Measurements from ENCODE around the gene DLGAP1. TPM values are rescaled to one million over a fixed set of nuclear protein-coding genes. Genes with fewer than 3 reads are reported as not detected.

The DLGAP1 gene
- total RNA-seq, 6 experiments from 2014 or later, result 0.19 to 1.3 (median 0.62) TPM

- peak; percentile 97 for DNase-seq
- Mint-ChIP-seq H3K27me3 (ENCODE audit: insufficient read depth) (peaks cover 2% of the 10 kb centered on the region), H3K4me1 (ENCODE audit: low read depth) (peaks cover 32% of the 10 kb centered on the region), H3K4me3 (peak overlapping the region; percentile 53), H3K9me3 (no peaks in the 10 kb centered on the region), H3K36me3 (ENCODE audit: low read depth) (peaks cover 4% of the 10 kb centered on the region; the same call in 1 of the 2 replicates), H3K27ac (peak overlapping the region; percentile 94)
- peak; percentile 52 for TF ChIP-seq CTCF (IDR thresholded peaks at IDR 0.05)
These were observed 660.4 kb downstream of the DLGAP1 start for GRCh38 chr18:3794537-3795348.

- no peak for TF ChIP-seq CTCF (IDR thresholded peaks at IDR 0.05)
- DNase-seq, result no peak
- Mint-ChIP-seq H3K4me3 (no peak overlapping the region), H3K27me3 (ENCODE audit: insufficient read depth) (peaks cover 2% of the 10 kb centered on the region), H3K9me3 (no peaks in the 10 kb centered on the region), H3K27ac (peak overlapping the region; percentile 94), H3K4me1 (ENCODE audit: low read depth) (peaks cover 35% of the 10 kb centered on the region), H3K36me3 (ENCODE audit: low read depth) (peaks cover 4% of the 10 kb centered on the region; the same call in 1 of the 2 replicates)
These were observed 661.6 kb downstream of the DLGAP1 start for GRCh38 chr18:3793545-3793944.

GRCh38 chr18:3793111-3793510 is 662.0 kb downstream of the DLGAP1 start:
- H3K4me3 Mint-ChIP-seq, result no peak overlapping the region
- DNase-seq, result no peak
- TF ChIP-seq CTCF (IDR thresholded peaks at IDR 0.05), result no peak
- H3K4me1 Mint-ChIP-seq (ENCODE audit: low read depth), result peaks cover 39% of the 10 kb centered on the region
- H3K27ac Mint-ChIP-seq, result peak overlapping the region; percentile 94
- peaks cover 4% of the 10 kb centered on the region; the same call in 1 of the 2 replicates for H3K36me3 Mint-ChIP-seq (ENCODE audit: low read depth)
- H3K9me3 Mint-ChIP-seq, result no peaks in the 10 kb centered on the region
- H3K27me3 Mint-ChIP-seq (ENCODE audit: insufficient read depth), result peaks cover 2% of the 10 kb centered on the region

GRCh38 chr18:3792711-3793110 is 662.4 kb downstream of the DLGAP1 start:
- Mint-ChIP-seq H3K27ac (no peak overlapping the region), H3K4me3 (no peak overlapping the region), H3K9me3 (no peaks in the 10 kb centered on the region), H3K36me3 (ENCODE audit: low read depth) (peaks cover under 1% of the 10 kb centered on the region; the same call in 1 of the 2 replicates), H3K4me1 (ENCODE audit: low read depth) (peaks cover 43% of the 10 kb centered on the region), H3K27me3 (ENCODE audit: insufficient read depth) (peaks cover 2% of the 10 kb centered on the region)
- no peak for DNase-seq
- TF ChIP-seq CTCF (IDR thresholded peaks at IDR 0.05), result no peak

- Mint-ChIP-seq H3K27ac (no peak overlapping the region), H3K36me3 (ENCODE audit: low read depth) (0 out of 2 replicates have a peak, but pooled peaks cover under 1% of the 10 kb centered on the region), H3K4me1 (ENCODE audit: low read depth) (peaks cover 53% of the 10 kb centered on the region), H3K27me3 (ENCODE audit: insufficient read depth) (peaks cover 2% of the 10 kb centered on the region), H3K4me3 (no peak overlapping the region), H3K9me3 (no peaks in the 10 kb centered on the region)
- TF ChIP-seq CTCF (IDR thresholded peaks at IDR 0.05), result no peak
- DNase-seq, result no peak
These were observed 663.9 kb downstream of the DLGAP1 start for GRCh38 chr18:3791238-3791637.

Measured in HFFc6 (cell line).